ENCODE measurements around the gene CAPZB. TPM values are rescaled to one million over a fixed set of nuclear protein-coding genes. Genes with fewer than 3 reads are reported as not detected.

The CAPZB gene
- total RNA-seq, result 187 and 191 TPM in 2 replicates

GRCh38 chr1:19485362-19486187 lies at the start of gene CAPZB:
Gene CAPZB, minus strand, starts transcription at chr1:19485539. Its CDS starts 101 bp downstream, at chr1:19485438.

GRCh38 chr1:19311931-19312781 lies 173.2 kb downstream of the CAPZB start, which contains the start of the genes AKR7A2 and SLC66A1:
Gene AKR7A2, minus strand, starts transcription at chr1:19312144. Its CDS starts 20 bp downstream, at chr1:19312124.
Gene SLC66A1, plus strand, starts transcription at chr1:19312326. Its CDS starts 5,352 bp downstream, at chr1:19317678.

Other genes starting within 250 kb of the CAPZB start
- 74.3 and 87.5 TPM in 2 replicates for gene EMC1, start 234.0 kb downstream of the CAPZB start, total RNA-seq
- 17.7 and 25.5 TPM in 2 replicates for gene MRTO4, start 233.7 kb downstream of the CAPZB start, total RNA-seq
- 0.44 and 1.2 TPM in 2 replicates for gene AKR7A3, start 196.8 kb downstream of the CAPZB start, total RNA-seq
- gene AKR7A2, start 173.4 kb downstream of the CAPZB start, total RNA-seq, result 101 and 138 TPM in 2 replicates
- 16.4 and 33.9 TPM in 2 replicates for gene SLC66A1, start 173.2 kb downstream of the CAPZB start, total RNA-seq
- gene NBL1, start 158.8 kb upstream of the CAPZB start, total RNA-seq, result 117 and 301 TPM in 2 replicates
- gene HTR6, start 179.3 kb upstream of the CAPZB start, total RNA-seq, result under 0.01 TPM in 1 of 2 replicates, not detected in the other